IMR-90 (cell line): Measurements from ENCODE around the gene ACACB. TPM values are rescaled to one million over a fixed set of nuclear protein-coding genes. Genes with fewer than 3 reads are reported as not detected.

ENCODE experiments used
- ATAC-seq: fragments of 200-7000 bp; cut with Tn5 transposase; 2 replicates; pipeline ENCODE4 v1.9.1; 2020; ENCODE audit warnings: low read depth, mild to moderate bottlenecking, moderate library complexity
- BruUV-seq: library from RNA; stranded (reverse); fragments of 400-500 nt; replicated peaks from 2 replicates; lab custom pipeline; 2021; lab: Mats Ljungman, UMichigan
- CTCF ChIA-PET: fragments of 300-600 bp; formaldehyde crosslinking; extraction: SDS; loops from one replicate; lab custom pipeline; 2021; ENCODE audit warnings: antibody characterized with exemption; lab: Yijun Ruan, JAX
- POLR2A ChIA-PET: fragments of 300-600 bp; sonication (Branson Sonifier 250); formaldehyde crosslinking; loops from one replicate; lab custom pipeline; 2022; ENCODE audit warnings: antibody characterized with exemption; ENCODE audit not compliant: unreplicated experiment; lab: Charles Lee
- DNase-seq: peaks from one replicate; pipeline ENCODE4 v3.0.0; 2013
- H2AFZ ChIP-seq: replicated peaks from 2 replicates; pipeline ENCODE3; 2013; ENCODE audit warnings: low read length, mild to moderate bottlenecking; ENCODE audit not compliant: poor library complexity
- H2AK5ac ChIP-seq: 2 replicates; pipeline ENCODE4 v1.6.1; 2013; ENCODE audit warnings: low read depth, low read length, inconsistent platforms
- H2AK9ac ChIP-seq: replicated peaks from 2 replicates; pipeline ENCODE3; 2013; ENCODE audit warnings: mild to moderate bottlenecking, low read depth, low read length, moderate library complexity; ENCODE audit not compliant: poor library complexity
- H2BK120ac ChIP-seq: 2 replicates; pipeline ENCODE4 v1.6.1; 2013; ENCODE audit warnings: low read depth, low read length, inconsistent platforms
- H2BK15ac ChIP-seq: 3 replicates; pipeline ENCODE4 v1.6.1; 2013; ENCODE audit warnings: low read depth, low read length, inconsistent platforms
- H2BK20ac ChIP-seq: 2 replicates; pipeline ENCODE4 v1.6.1; 2013; ENCODE audit warnings: low read depth, mild to moderate bottlenecking, inconsistent platforms, low read length, moderate library complexity
- H2BK5ac ChIP-seq: 2 replicates; pipeline ENCODE4 v1.6.1; 2013; ENCODE audit warnings: mild to moderate bottlenecking, low read depth, low read length, inconsistent platforms; ENCODE audit not compliant: poor library complexity, severe bottlenecking
- H3K14ac ChIP-seq: replicated peaks from 2 replicates; pipeline ENCODE4 v1.6.1; 2013; ENCODE audit warnings: low read depth, low read length, inconsistent platforms
- H3K18ac ChIP-seq: 2 replicates; pipeline ENCODE4 v1.6.1; 2013; ENCODE audit warnings: low read depth, low read length, control low read depth
- H3K23ac ChIP-seq: 2 replicates; pipeline ENCODE4 v1.6.1; 2013; ENCODE audit warnings: low read depth, low read length, inconsistent platforms
- H3K27ac ChIP-seq: 2 replicates; pipeline ENCODE4 v1.5.1; 2013; ENCODE audit warnings: mild to moderate bottlenecking, control low read depth, low read length; ENCODE audit not compliant: insufficient read depth
- H3K27me3 ChIP-seq: 2 replicates; pipeline ENCODE4 v1.6.1; 2013; ENCODE audit warnings: low read length; ENCODE audit not compliant: control insufficient read depth, insufficient read depth
- H3K36me3 ChIP-seq: 2 replicates; pipeline ENCODE4 v1.6.1; 2013; ENCODE audit warnings: low read length, mixed read lengths; ENCODE audit not compliant: control insufficient read depth, insufficient read depth
- H3K4ac ChIP-seq: 2 replicates; pipeline ENCODE4 v1.6.1; 2013; ENCODE audit warnings: low read depth, low read length, inconsistent platforms
- H3K4me1 ChIP-seq: 2 replicates; pipeline ENCODE4 v1.6.1; 2013; ENCODE audit warnings: low read length, mixed read lengths; ENCODE audit not compliant: control insufficient read depth, insufficient read depth
- H3K4me2 ChIP-seq: 2 replicates; pipeline ENCODE4 v1.6.1; 2013; ENCODE audit warnings: low read depth, mild to moderate bottlenecking, control low read depth, low read length, moderate library complexity
- H3K4me3 ChIP-seq: 2 replicates; pipeline ENCODE4 v1.5.1; 2013; ENCODE audit warnings: low read depth, mild to moderate bottlenecking, control low read depth, low read length, moderate library complexity; ENCODE audit not compliant: insufficient read depth
- H3K56ac ChIP-seq: 2 replicates; pipeline ENCODE4 v1.6.1; 2013; ENCODE audit warnings: low read length, inconsistent platforms; ENCODE audit not compliant: insufficient read depth; ENCODE audit errors: extremely low read depth
- H3K79me1 ChIP-seq, 2 experiments: 2 replicates each; pipeline ENCODE4 v1.6.1; 2013; ENCODE audit warnings: low read length in 2 of 2, inconsistent platforms in 1 of 2, low read depth in 1 of 2
- H3K9ac ChIP-seq: 2 replicates; pipeline ENCODE4 v1.6.1; 2013; ENCODE audit warnings: low read depth, low read length, control low read depth
- H3K9me1 ChIP-seq: 2 replicates; pipeline ENCODE4 v1.6.1; 2013; ENCODE audit warnings: low read length, inconsistent platforms; ENCODE audit not compliant: insufficient read depth
- H3K9me3 ChIP-seq: 2 replicates; pipeline ENCODE4 v1.6.1; 2013; ENCODE audit warnings: low read length; ENCODE audit not compliant: control insufficient read depth, insufficient read depth
- H4K20me1 ChIP-seq: 2 replicates; pipeline ENCODE4 v1.6.1; 2013; ENCODE audit warnings: low read length, inconsistent platforms; ENCODE audit not compliant: insufficient read depth
- H4K5ac ChIP-seq: 2 replicates; pipeline ENCODE4 v1.6.1; 2013; ENCODE audit warnings: mild to moderate bottlenecking, low read depth, low read length, control low read depth
- H4K8ac ChIP-seq, 2 experiments: 2 replicates each; pipeline ENCODE4 v1.6.1; 2013; ENCODE audit warnings: low read depth in 2 of 2, low read length in 2 of 2, control low read depth in 1 of 2, inconsistent platforms in 1 of 2
- H4K91ac ChIP-seq: 2 replicates; pipeline ENCODE4 v1.6.1; 2013; ENCODE audit warnings: low read depth, low read length, inconsistent platforms; ENCODE audit not compliant: insufficient read depth
- BHLHE40 ChIP-seq: fragments of 150-350 bp; IDR thresholded peaks from 2 replicates; pipeline ENCODE4 v1.6.1; 2016; ENCODE audit warnings: mild to moderate bottlenecking, low read depth, low read length
- CEBPB ChIP-seq: IDR thresholded peaks from 2 replicates; pipeline ENCODE4 v1.6.1; 2012; ENCODE audit warnings: low read depth, low read length, improper control_type of control experiment
- FOS ChIP-seq: fragments of 150-350 bp; IDR thresholded peaks from 2 replicates; pipeline ENCODE4 v1.6.1; 2016; ENCODE audit warnings: low read depth, low read length
- MAFK ChIP-seq: IDR thresholded peaks from 2 replicates; pipeline ENCODE4 v1.6.1; 2012; ENCODE audit warnings: low read depth, low read length, improper control_type of control experiment
- MAZ ChIP-seq: IDR thresholded peaks from 2 replicates; pipeline ENCODE4 v1.6.1; 2012; ENCODE audit warnings: low read depth, mild to moderate bottlenecking, low read length, improper control_type of control experiment, moderate library complexity, borderline replicate concordance
- MXI1 ChIP-seq: IDR thresholded peaks from 2 replicates; pipeline ENCODE4 v1.6.1; 2012; ENCODE audit warnings: low read depth, mild to moderate bottlenecking, low read length, moderate library complexity, borderline replicate concordance
- NFE2L2 ChIP-seq: fragments of 150-350 bp; IDR thresholded peaks from 2 replicates; pipeline ENCODE4 v1.6.1; 2016; ENCODE audit warnings: low read depth, mild to moderate bottlenecking, low read length
- POLR2A ChIP-seq: IDR thresholded peaks from 2 replicates; pipeline ENCODE4 v1.6.1; 2012; ENCODE audit warnings: mild to moderate bottlenecking, low read depth, low read length
- RAD21 ChIP-seq: IDR thresholded peaks from 2 replicates; pipeline ENCODE4 v1.6.1; 2012; ENCODE audit warnings: low read length, improper control_type of control experiment
- RCOR1 ChIP-seq: IDR thresholded peaks from 2 replicates; pipeline ENCODE4 v1.6.1; 2012; ENCODE audit warnings: mild to moderate bottlenecking, low read length, improper control_type of control experiment; ENCODE audit not compliant: insufficient replicate concordance
- RFX5 ChIP-seq: IDR thresholded peaks from 2 replicates; pipeline ENCODE4 v1.8.0; 2012; ENCODE audit warnings: low read depth, mild to moderate bottlenecking, low read length, moderate library complexity
- WGBS, 2 experiments: methylation state at CpG; one replicate each; pipeline versions ENCODE4 v1.1.5 to v1.1.7; 2013; ENCODE audit warnings: missing lambda C conversion rate in 2 of 2; ENCODE audit not compliant: insufficient read length in 1 of 2; ENCODE audit errors: extremely low coverage in 2 of 2; 5-methylcytosine and 5-hydroxymethylcytosine counted together
- dilution Hi-C: fragments of 300-500 bp; cut with HindIII; formaldehyde crosslinking; loops from one replicate; pipeline ENCODE4 v1.14.3; 2018; ENCODE audit warnings: low sequenced_read_pairs; ENCODE audit not compliant: unreplicated experiment
- in situ Hi-C: fragments of 300-500 bp; cut with MboI; formaldehyde crosslinking; loops from 3 replicates; pipeline ENCODE4 v1.14.3; 2019; ENCODE audit warnings: low sequenced_read_pairs, inconsistent platforms, mixed read lengths
- intact Hi-C: fragments of 100-400 bp; cut with micrococcal nuclease; formaldehyde crosslinking; loops from 2 replicates; pipeline ENCODE4 v1.10.0; 2022
- polyA plus RNA-seq, 3 experiments: library from polyadenylated mRNA; depleted of rRNA; stranded (reverse); fragments of >200 nt; gene quantifications; 2 replicates each; pipeline ENCODE4 v1.2.3, GENCODE V29; 2012; ENCODE audit warnings: low replicate concordance in 1 of 3
- total RNA-seq: library from RNA; depleted of rRNA; stranded (reverse); fragments of >200 nt; gene quantifications from 2 replicates; pipeline ENCODE4 v1.2.3, GENCODE V29; 2012
- TF ChIP-seq, protein P1 (sequence below): conservative IDR thresholded peaks from 2 replicates; pipeline ENCODE4 v1.5.1; 2012; ENCODE audit warnings: mild to moderate bottlenecking, low read depth, low read length, improper control_type of control experiment
- TF ChIP-seq, protein P2 (sequence below): fragments of 150-350 bp; IDR thresholded peaks from 2 replicates; pipeline ENCODE4 v1.6.1; 2016; ENCODE audit warnings: low read depth, mild to moderate bottlenecking, low read length, moderate library complexity, borderline replicate concordance

ACACB gene
- total and polyA plus RNA-seq, 2 of the 4 experiments (the other 2 are of a cell fraction): 2.0 to 2.1 TPM

DNA sequence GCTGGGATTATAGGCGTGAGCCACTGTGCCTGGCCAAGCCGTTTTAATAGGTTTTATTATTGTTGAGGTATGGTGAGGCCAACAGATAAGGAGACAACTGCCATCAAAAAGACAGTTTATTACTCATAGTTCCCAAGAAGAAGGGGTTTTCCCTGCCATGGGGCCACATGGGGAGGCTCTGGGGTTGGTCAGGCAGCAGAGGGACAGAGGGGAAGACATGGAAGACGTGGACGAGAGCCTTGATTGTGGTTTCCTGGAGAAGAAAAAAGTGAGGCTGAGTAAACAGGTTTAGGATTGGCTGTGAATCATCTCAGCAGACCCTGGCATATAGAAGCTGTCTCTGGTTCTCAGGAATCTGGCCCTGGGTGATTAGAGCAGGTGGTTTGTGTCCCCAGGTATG, 122.8 kb downstream of the ACACB start:
- H3K36me3 ChIP-seq: peaks cover 19% of the 10 kb centered on the region
- no peaks in the 10 kb centered on the region for H3K79me1 ChIP-seq
- dilution Hi-C loops: no loop called here

More for the DNA sequence above, 122.8 kb downstream of the ACACB start:
- no peak overlapping the region for H2BK20ac ChIP-seq
- CTCF ChIA-PET: no interaction called here
- no TSS peak for BruUV-seq
- ATAC-seq (no peak), DNase-seq (no peak)
- no peaks in the 10 kb centered on the region for H3K4me1 ChIP-seq
- no peak overlapping the region for H3K23ac ChIP-seq
- no peak overlapping the region for H3K4me3 ChIP-seq
- intact Hi-C loops: no loop called here
- no peak overlapping the region for H2AK5ac ChIP-seq
- no peak overlapping the region for H3K4ac ChIP-seq
- no peak overlapping the region for H2BK15ac ChIP-seq
- H3K56ac ChIP-seq: no peak overlapping the region
- no peak overlapping the region for H2BK5ac ChIP-seq
- no peaks in the 10 kb centered on the region for H3K9me1 ChIP-seq
- H3K27ac ChIP-seq: no peak overlapping the region
- H3K9ac ChIP-seq: no peak overlapping the region
- no peaks in the 10 kb centered on the region for H3K27me3 ChIP-seq
- no peaks in the 10 kb centered on the region for H3K9me3 ChIP-seq
- H3K4me2 ChIP-seq: no peak overlapping the region
- TF ChIP-seq BHLHE40: no peak
- TF ChIP-seq POLR2A: no peak
- TF ChIP-seq MXI1: no peak
- TF ChIP-seq MAZ: no peak
- TF ChIP-seq NFE2L2: no peak
- no peak for TF ChIP-seq MAFK
- TF ChIP-seq, protein P1, sequence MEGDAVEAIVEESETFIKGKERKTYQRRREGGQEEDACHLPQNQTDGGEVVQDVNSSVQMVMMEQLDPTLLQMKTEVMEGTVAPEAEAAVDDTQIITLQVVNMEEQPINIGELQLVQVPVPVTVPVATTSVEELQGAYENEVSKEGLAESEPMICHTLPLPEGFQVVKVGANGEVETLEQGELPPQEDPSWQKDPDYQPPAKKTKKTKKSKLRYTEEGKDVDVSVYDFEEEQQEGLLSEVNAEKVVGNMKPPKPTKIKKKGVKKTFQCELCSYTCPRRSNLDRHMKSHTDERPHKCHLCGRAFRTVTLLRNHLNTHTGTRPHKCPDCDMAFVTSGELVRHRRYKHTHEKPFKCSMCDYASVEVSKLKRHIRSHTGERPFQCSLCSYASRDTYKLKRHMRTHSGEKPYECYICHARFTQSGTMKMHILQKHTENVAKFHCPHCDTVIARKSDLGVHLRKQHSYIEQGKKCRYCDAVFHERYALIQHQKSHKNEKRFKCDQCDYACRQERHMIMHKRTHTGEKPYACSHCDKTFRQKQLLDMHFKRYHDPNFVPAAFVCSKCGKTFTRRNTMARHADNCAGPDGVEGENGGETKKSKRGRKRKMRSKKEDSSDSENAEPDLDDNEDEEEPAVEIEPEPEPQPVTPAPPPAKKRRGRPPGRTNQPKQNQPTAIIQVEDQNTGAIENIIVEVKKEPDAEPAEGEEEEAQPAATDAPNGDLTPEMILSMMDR: no peak
- no peak for TF ChIP-seq RCOR1
- no peak for TF ChIP-seq RAD21
- no peak for TF ChIP-seq CEBPB
- TF ChIP-seq FOS: no peak
- no peak for TF ChIP-seq RFX5
- TF ChIP-seq, protein P2, sequence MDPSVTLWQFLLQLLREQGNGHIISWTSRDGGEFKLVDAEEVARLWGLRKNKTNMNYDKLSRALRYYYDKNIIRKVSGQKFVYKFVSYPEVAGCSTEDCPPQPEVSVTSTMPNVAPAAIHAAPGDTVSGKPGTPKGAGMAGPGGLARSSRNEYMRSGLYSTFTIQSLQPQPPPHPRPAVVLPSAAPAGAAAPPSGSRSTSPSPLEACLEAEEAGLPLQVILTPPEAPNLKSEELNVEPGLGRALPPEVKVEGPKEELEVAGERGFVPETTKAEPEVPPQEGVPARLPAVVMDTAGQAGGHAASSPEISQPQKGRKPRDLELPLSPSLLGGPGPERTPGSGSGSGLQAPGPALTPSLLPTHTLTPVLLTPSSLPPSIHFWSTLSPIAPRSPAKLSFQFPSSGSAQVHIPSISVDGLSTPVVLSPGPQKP: no peak
- H4K20me1 ChIP-seq: no peaks in the 10 kb centered on the region
- no peak overlapping the region for H2AFZ ChIP-seq
- H3K18ac ChIP-seq: no peak overlapping the region
- no peak overlapping the region for H4K5ac ChIP-seq
- 93% methylated on average over 2 of the region's 4 CpGs; no CpG with 5 or more reads in 1 of the 2 experiments for WGBS, 2 experiments
- no peak overlapping the region for H2BK120ac ChIP-seq
- no peak overlapping the region for H2AK9ac ChIP-seq
- POLR2A ChIA-PET: no interaction called here
- H4K8ac ChIP-seq: no peak overlapping the region
- no peak overlapping the region for H4K91ac ChIP-seq
- in situ Hi-C loops: no loop called here
- H3K14ac ChIP-seq: no peak overlapping the region
